Measurements from ENCODE around the gene TNFAIP1. TPM values are rescaled to one million over a fixed set of nuclear protein-coding genes. Genes with fewer than 3 reads are reported as not detected.

The TNFAIP1 gene, protein sequence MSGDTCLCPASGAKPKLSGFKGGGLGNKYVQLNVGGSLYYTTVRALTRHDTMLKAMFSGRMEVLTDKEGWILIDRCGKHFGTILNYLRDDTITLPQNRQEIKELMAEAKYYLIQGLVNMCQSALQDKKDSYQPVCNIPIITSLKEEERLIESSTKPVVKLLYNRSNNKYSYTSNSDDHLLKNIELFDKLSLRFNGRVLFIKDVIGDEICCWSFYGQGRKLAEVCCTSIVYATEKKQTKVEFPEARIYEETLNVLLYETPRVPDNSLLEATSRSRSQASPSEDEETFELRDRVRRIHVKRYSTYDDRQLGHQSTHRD
- 14.5 and 18.3 TPM in 2 replicates for total RNA-seq

DNA sequence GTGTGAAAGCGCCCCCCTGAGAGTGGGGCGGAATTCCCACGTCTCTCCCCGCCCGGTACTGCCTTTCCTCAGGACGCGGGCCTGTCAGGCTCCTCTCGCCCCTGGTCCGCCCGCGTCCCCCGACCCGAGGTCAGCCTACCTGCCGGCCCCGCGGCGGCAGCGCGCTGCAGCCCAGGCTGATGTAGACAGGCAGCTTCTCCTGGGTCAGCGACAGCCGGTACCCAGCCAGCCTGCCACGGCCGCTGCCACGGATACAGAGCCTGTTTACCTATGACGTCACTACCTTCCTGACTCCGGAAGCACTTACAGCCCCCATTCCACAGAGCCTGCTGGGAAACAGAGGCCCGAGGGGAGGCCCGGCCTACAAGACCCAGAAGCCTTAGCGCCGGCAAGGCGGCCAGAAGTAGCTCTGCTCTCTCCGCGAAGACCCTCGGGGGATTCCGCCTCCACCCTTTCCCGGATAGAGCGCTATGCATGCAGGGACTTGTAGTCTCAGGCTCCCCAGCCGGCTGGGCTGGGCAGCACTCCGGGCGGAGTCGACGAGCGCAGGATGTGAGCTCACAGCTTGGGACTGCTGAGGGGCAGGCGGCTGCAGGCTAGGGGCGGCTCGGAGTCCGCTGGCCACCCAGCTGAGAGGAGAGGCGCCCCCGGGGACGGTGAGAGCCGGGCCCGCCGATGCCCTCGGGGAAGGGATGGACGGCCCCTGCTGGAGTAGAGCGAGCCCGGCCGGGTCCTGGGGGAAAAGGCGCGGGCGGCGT, at the start of gene TNFAIP1, which contains the start of gene IFT20:
Gene TNFAIP1 (plus strand): TSS at position 561 of the 758 bp plus-strand sequence. CDS start 3,761 bp downstream, outside the sequence.
Gene IFT20 (minus strand): TSS at position 272 of the 758 bp plus-strand sequence. CDS start 3,487 bp downstream, outside the sequence.

DNA sequence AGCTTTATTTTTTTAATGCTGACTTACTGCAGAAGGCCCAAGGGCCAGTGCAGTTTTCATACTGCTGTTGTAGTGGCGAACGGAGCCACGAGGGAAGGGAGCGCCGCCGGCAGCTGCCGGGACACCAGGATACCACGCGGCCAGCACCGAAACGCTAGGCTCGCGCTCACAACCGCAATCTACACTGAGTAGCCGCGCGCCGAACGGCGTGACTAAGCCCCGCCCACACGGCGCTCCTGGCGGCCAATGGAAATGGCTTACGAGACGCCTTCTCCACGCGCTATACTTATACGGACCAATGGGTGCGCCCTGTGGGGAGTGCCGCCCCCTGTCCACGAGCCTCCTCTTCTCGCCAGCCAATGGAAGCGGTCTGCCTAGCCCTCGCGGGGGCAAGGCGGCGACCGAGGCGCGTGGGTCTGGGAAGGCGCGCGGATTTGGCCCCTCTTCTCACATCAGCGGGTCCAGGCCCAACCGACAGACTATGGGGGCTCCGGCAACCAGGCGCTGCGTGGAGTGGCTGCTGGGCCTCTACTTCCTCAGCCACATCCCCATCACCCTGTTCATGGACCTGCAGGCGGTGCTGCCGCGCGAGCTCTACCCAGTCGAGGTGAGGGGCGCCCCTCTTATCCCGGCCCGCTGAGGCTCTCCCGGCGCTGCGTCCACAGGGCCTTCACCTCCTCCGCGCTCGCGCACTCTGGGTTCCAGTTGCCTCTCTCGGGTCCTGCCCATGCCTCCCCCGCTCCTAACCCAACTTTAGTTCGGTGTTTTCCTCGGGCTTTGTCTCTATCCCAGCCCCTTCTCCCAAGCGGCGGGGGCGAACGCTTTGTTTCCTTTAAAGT, 16.6 kb upstream of the TNFAIP1 start, which contains the start of gene TMEM97:
Gene TMEM97 (plus strand): TSS at position 442 of the 839 bp plus-strand sequence. CDS start 40 bp downstream, at position 482.

DNA sequence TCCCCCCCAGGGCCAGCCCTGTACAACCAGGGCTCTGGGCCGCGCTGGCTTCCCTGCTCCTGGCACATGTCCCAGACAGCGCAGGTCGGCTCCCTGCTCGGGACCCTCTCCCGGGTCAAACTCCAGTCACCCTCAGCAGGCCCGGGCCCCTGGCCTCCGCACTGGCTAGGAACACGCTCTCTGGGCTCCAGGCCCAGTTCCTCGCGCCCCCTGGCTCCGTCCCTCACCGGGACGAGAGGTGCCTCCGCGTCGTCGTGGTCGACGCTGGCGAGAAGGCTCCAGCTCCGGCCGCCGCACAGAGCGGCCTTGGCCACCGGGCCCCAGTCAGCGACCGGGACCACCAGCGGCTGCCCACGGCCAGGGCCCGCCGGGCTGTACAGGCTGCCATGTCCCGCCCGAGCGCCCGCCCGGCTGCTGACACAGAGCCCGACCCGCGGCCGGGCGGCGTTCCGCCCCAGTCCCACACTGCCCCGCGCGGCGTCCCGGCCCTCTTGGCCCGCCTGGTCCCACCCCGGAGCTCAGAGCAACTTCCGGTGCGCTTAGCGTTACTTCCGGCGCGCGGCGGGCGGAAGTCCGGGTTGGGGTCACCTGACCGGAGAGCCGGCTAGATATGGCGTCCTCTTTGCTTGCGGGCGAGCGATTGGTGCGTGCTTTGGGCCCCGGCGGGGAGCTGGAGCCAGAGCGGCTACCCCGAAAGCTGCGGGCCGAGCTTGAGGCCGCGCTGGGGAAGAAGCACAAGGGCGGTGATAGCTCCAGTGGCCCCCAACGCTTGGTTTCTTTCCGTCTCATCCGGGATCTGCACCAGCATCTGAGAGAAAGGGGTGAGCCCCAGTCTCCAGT, 21.7 kb downstream of the TNFAIP1 start, which contains the start of gene POLDIP2:
Gene POLDIP2 (minus strand): TSS at position 467 of the 840 bp plus-strand sequence. CDS start 79 bp downstream, at position 388.

DNA sequence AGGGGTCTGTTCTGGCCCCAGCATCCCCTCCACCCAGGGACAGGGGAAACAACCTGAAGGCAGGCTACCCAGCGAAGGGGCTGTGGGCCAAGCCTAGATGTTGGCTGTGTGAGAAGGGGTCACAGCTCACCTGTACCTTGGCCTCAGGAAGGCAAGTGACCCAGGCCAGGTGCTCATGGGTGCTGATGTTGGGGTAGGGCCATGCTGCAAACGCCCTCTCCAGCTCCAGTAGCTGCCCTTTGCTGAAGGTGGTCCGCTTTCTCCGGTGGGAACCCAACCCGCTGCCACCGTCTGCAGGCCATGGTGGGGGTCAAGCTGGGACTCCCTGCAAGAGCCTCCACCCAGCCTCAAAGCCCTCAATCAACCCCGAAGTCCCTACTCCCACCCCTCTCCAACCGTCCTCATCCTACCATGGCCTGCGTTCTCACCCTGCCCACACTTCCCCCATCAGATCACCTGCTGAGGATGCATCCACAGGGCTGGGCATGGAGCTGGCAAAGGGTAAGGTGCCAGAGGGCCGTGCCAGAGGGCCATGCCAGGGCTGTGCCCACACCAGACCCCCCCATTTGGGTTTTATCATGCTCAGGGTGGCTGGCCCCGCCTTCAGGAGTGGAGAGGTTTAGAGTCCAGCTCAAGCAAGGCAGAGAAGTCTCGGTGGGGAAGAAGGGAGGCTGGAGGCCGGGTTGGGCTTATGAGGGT, 29.3 kb downstream of the TNFAIP1 start, which contains the start of gene SEBOX:
Gene SEBOX (minus strand): TSS at position 535 of the 699 bp plus-strand sequence. CDS start 48 bp downstream, at position 487.

GRCh38 chr17:28370035-28370743, 34.6 kb downstream of the TNFAIP1 start, which contains the start of gene VTN:
Gene VTN (minus strand): TSS chr17:28370307. CDS start chr17:28370203, 104 bp downstream.

DNA sequence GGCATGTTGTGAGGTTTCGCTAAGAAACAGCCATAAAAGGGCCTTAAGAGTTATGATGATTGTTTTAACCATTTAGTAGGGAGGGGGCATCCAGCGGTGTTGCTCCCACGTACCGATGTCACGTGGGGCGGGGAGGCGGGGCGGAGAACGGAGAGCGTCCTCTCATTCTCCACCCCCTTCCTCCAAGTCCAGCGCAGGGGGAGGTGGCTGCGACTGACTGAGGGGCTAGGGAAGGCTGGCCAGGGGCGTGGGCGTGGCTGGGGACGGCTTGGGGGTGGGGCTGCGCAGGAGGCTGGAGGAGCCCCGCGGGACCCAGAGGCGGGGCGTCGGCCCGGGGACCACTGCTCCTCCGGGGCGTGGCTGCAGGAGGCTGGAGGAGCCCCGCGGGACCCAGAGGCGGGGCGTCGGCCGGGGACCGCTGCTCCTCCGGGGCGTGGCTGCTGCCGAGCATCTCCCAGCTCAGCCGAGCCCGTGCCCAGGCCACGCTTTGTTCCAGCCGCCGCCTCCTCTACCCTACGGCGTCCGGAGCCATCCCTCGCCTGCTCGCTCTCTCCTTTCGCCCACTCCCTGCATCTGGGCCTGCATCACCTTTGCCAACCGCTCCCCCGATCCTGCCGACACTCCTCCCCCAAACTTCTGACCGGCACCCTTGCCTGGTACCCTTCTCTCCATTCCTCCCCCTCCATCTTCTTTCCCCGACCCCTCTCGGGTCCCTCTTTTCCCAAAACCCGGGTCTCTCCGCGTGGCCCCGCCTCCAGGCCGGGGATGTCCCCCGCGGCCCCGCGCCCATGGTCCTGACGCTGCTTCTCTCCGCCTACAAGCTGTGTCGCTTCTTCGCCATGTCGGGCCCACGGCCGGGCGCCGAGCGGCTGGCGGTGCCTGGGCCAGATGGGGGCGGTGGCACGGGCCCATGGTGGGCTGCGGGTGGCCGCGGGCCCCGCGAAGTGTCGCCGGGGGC, 36.0 kb downstream of the TNFAIP1 start, which contains the start of gene SARM1:
Gene SARM1 (plus strand): TSS at position 450 of the 958 bp plus-strand sequence. CDS start 339 bp downstream, at position 789.

Other genes starting within 250 kb of the TNFAIP1 start
- 8.9 and 11.7 TPM in 2 replicates for gene TMEM97, start 16.6 kb upstream of the TNFAIP1 start, total RNA-seq
- gene IFT20, start 289 bp upstream of the TNFAIP1 start, total RNA-seq: 38.8 and 47.0 TPM in 2 replicates
- gene POLDIP2, start 21.8 kb downstream of the TNFAIP1 start, total RNA-seq: 58.3 and 78.0 TPM in 2 replicates
- not detected in 2 replicates for gene SEBOX, start 29.4 kb downstream of the TNFAIP1 start, total RNA-seq
- 1.4 and 3.5 TPM in 2 replicates for gene VTN, start 34.5 kb downstream of the TNFAIP1 start, total RNA-seq
- 9.7 and 14.7 TPM in 2 replicates for gene SARM1, start 35.9 kb downstream of the TNFAIP1 start, total RNA-seq
- gene SLC46A1, start 70.5 kb downstream of the TNFAIP1 start, total RNA-seq: 3.7 and 3.9 TPM in 2 replicates
- not detected in 2 replicates for gene SLC13A2, start 137.9 kb downstream of the TNFAIP1 start, total RNA-seq
- gene FOXN1, start 170.6 kb downstream of the TNFAIP1 start, total RNA-seq: not detected in 2 replicates
- 23.6 and 27.8 TPM in 2 replicates for gene UNC119, start 216.9 kb downstream of the TNFAIP1 start, total RNA-seq
- 46.3 and 60.7 TPM in 2 replicates for gene PIGS, start 235.8 kb downstream of the TNFAIP1 start, total RNA-seq
- 93.7 and 95.1 TPM in 2 replicates for gene ALDOC, start 241.1 kb downstream of the TNFAIP1 start, total RNA-seq

Data from cardiac ventricle fibroblast (primary cell).